H1 (cell line): Measurements from ENCODE around the gene PSME1. TPM values are rescaled to one million over a fixed set of nuclear protein-coding genes. Genes with fewer than 3 reads are reported as not detected.
A peak's percentile ranks its signal among the peaks of the same experiment; 100 is the strongest.

Experiments used
- CTCF ChIA-PET: fragments of 300-600 bp; sonication (Branson Sonifier 250); formaldehyde crosslinking; loops from one replicate; lab custom pipeline; 2021; ENCODE audit not compliant: partially characterized antibody; lab: Charles Lee
- POLR2A ChIA-PET: fragments of 300-600 bp; sonication (Branson Sonifier 250); formaldehyde crosslinking; loops from one replicate; lab custom pipeline; 2021; ENCODE audit warnings: inconsistent platforms; ENCODE audit not compliant: partially characterized antibody; lab: Charles Lee
- DNase-seq, 2 experiments: peaks; one replicate each; pipeline versions ENCODE4 v3.0.0 to v3.0.0-alpha.2; 2010 to 2022; ENCODE audit warnings: low spot score in 2 of 2, low read depth in 1 of 2, mixed read lengths in 1 of 2
- FAIRE-seq: peaks from 2 replicates; lab custom pipeline; 2011; peaks lifted over from hg19 to GRCh38; lab: Jason Lieb, UNC
- H2AFZ ChIP-seq: 2 replicates; pipeline ENCODE4 v1.8.1; 2012; ENCODE audit warnings: low read length, inconsistent platforms
- H2AK5ac ChIP-seq: 2 replicates; pipeline ENCODE4 v1.6.1; 2013; ENCODE audit warnings: low read depth, low read length
- H2BK120ac ChIP-seq: replicated peaks from 2 replicates; pipeline ENCODE3; 2013; ENCODE audit warnings: low read depth, low read length, inconsistent platforms
- H2BK12ac ChIP-seq: 2 replicates; pipeline ENCODE4 v1.6.1; 2013; ENCODE audit warnings: low read depth, low read length
- H2BK15ac ChIP-seq: 2 replicates; pipeline ENCODE4 v1.6.1; 2013; ENCODE audit warnings: low read length
- H2BK20ac ChIP-seq: 2 replicates; pipeline ENCODE4 v1.6.1; 2013; ENCODE audit warnings: low read length
- H2BK5ac ChIP-seq: 2 replicates; pipeline ENCODE4 v1.6.1; 2013; ENCODE audit warnings: low read depth, low read length
- H3K14ac ChIP-seq: 2 replicates; pipeline ENCODE4 v1.6.1; 2013; ENCODE audit warnings: inconsistent platforms; ENCODE audit not compliant: insufficient read length
- H3K18ac ChIP-seq: 2 replicates; pipeline ENCODE4 v1.6.1; 2013; ENCODE audit warnings: low read length; ENCODE audit errors: extremely low read depth
- H3K23ac ChIP-seq: 2 replicates; pipeline ENCODE4 v1.6.1; 2013; ENCODE audit warnings: inconsistent platforms; ENCODE audit not compliant: insufficient read length
- H3K23me2 ChIP-seq: 2 replicates; pipeline ENCODE4 v1.6.1; 2013; ENCODE audit warnings: low read depth, low read length
- H3K27ac ChIP-seq: 2 replicates; pipeline ENCODE4 v1.6.1; 2011; ENCODE audit warnings: low read depth, low read length, inconsistent platforms
- H3K27me3 ChIP-seq, 4 experiments: replicated peaks in 1 of 4; 1 replicate in 1 of 4; 2 replicates in 3 of 4; pipeline versions ENCODE4 v1.6.1 to v1.8.1; 2011 to 2013; ENCODE audit warnings: low read length in 3 of 4, mild to moderate bottlenecking in 3 of 4, inconsistent platforms in 2 of 4, mixed read lengths in 2 of 4, moderate library complexity in 1 of 4; ENCODE audit not compliant: control insufficient read depth in 3 of 4, insufficient read depth in 3 of 4; ENCODE audit errors: extremely low read depth in 1 of 4
- H3K36me3 ChIP-seq, 4 experiments: 2 replicates each; pipeline versions ENCODE4 v1.6.1 to v1.8.1; 2011 to 2013; ENCODE audit warnings: mild to moderate bottlenecking in 4 of 4, low read length in 3 of 4, moderate library complexity in 2 of 4, control low read depth in 1 of 4, inconsistent platforms in 1 of 4; ENCODE audit not compliant: insufficient read depth in 4 of 4, control insufficient read depth in 2 of 4
- H3K4ac ChIP-seq: replicated peaks from 2 replicates; pipeline ENCODE3; 2013; ENCODE audit warnings: low read length, low read depth, mixed read lengths, inconsistent platforms; ENCODE audit not compliant: insufficient read length
- H3K4me1 ChIP-seq, 4 experiments: replicated peaks in 1 of 4; 1 replicate in 1 of 4; 2 replicates in 3 of 4; pipeline versions ENCODE4 v1.6.1 to v1.8.1; 2011 to 2013; ENCODE audit warnings: low read length in 3 of 4, inconsistent platforms in 2 of 4, mixed read lengths in 1 of 4; ENCODE audit not compliant: insufficient read depth in 4 of 4, control insufficient read depth in 3 of 4
- H3K4me2 ChIP-seq, 2 experiments: 2 replicates each; pipeline versions ENCODE4 v1.6.1 to v1.8.1; 2011 to 2013; ENCODE audit warnings: low read depth in 2 of 2, low read length in 2 of 2, control low read depth in 1 of 2, inconsistent platforms in 1 of 2, mild to moderate bottlenecking in 1 of 2; ENCODE audit not compliant: insufficient read depth in 1 of 2
- H3K4me3 ChIP-seq, 4 experiments: fragments of 200-600, 300-600 bp in 1 of 4; sonication (generic), shearing (Covaris generic), sonication (Bioruptor Twin) in 1 of 4; 2 replicates each; pipeline versions ENCODE4 v1.5.1 to v1.8.1; 2011 to 2016; ENCODE audit warnings: low read length in 4 of 4, low read depth in 3 of 4, control low read depth in 2 of 4, inconsistent platforms in 2 of 4, mild to moderate bottlenecking in 2 of 4, mixed read lengths in 1 of 4, moderate library complexity in 1 of 4; ENCODE audit not compliant: insufficient read depth in 2 of 4; ENCODE audit errors: extremely low read depth in 1 of 4
- H3K56ac ChIP-seq: replicated peaks from 2 replicates; pipeline ENCODE3; 2013; ENCODE audit warnings: low read depth, mild to moderate bottlenecking, mixed read lengths, low read length, inconsistent platforms; ENCODE audit not compliant: insufficient read length
- H3K79me1 ChIP-seq: 2 replicates; pipeline ENCODE4 v1.6.1; 2013; ENCODE audit warnings: low read depth, low read length, control low read depth
- H3K79me2 ChIP-seq, 2 experiments: 2 replicates each; pipeline versions ENCODE4 v1.6.1 to v1.8.1; 2012 to 2013; ENCODE audit warnings: low read length in 2 of 2, mild to moderate bottlenecking in 2 of 2, inconsistent platforms in 1 of 2; ENCODE audit not compliant: insufficient read depth in 2 of 2, control insufficient read depth in 1 of 2
- H3K9ac ChIP-seq, 4 experiments: replicated peaks in 1 of 4; 1 replicate in 1 of 4; 2 replicates in 3 of 4; pipeline versions ENCODE4 v1.6.1 to v1.8.1; 2011 to 2013; ENCODE audit warnings: low read depth in 3 of 4, low read length in 3 of 4, control low read depth in 2 of 4, mild to moderate bottlenecking in 2 of 4, moderate library complexity in 2 of 4, inconsistent platforms in 1 of 4; ENCODE audit errors: extremely low read depth in 1 of 4
- H3K9me3 ChIP-seq, 2 experiments: 2 replicates each; pipeline versions ENCODE4 v1.6.1 to v1.8.1; 2012 to 2013; ENCODE audit warnings: mild to moderate bottlenecking in 2 of 2, moderate library complexity in 2 of 2, control low read depth in 1 of 2, inconsistent platforms in 1 of 2, low read depth in 1 of 2, low read length in 1 of 2, mixed read lengths in 1 of 2; ENCODE audit not compliant: insufficient read depth in 2 of 2
- H4K20me1 ChIP-seq, 2 experiments: replicated peaks in 1 of 2; 2 replicates each; pipeline versions ENCODE3 to v1.8.1; 2011 to 2013; ENCODE audit warnings: inconsistent platforms in 2 of 2, low read length in 2 of 2, mild to moderate bottlenecking in 1 of 2; ENCODE audit not compliant: insufficient read depth in 2 of 2, control insufficient read depth in 1 of 2
- H4K5ac ChIP-seq: 2 replicates; pipeline ENCODE4 v1.6.1; 2013; ENCODE audit warnings: low read length, low read depth, mixed read lengths, inconsistent platforms; ENCODE audit not compliant: insufficient read length
- H4K8ac ChIP-seq: 2 replicates; pipeline ENCODE4 v1.8.0; 2013; ENCODE audit warnings: mild to moderate bottlenecking, moderate library complexity, low read length, inconsistent platforms; ENCODE audit not compliant: insufficient read depth; ENCODE audit errors: extremely low read depth
- H4K91ac ChIP-seq: replicated peaks from 2 replicates; pipeline ENCODE3; 2013; ENCODE audit warnings: low read length, mixed read lengths, inconsistent platforms; ENCODE audit not compliant: insufficient read length
- ASH2L ChIP-seq: fragments of 200-600, 300-600 bp; sonication (generic); IDR thresholded peaks from one replicate; pipeline ENCODE4 v1.7.1; 2017; ENCODE audit warnings: low read length
- BRCA1 ChIP-seq: IDR thresholded peaks from 2 replicates; pipeline ENCODE4 v1.6.1; 2012; ENCODE audit warnings: low read depth, low read length, improper control_type of control experiment
- CHD1 ChIP-seq: IDR thresholded peaks from 2 replicates; pipeline ENCODE4 v1.6.1; 2012; ENCODE audit warnings: low read depth, low read length, improper control_type of control experiment
- JUN ChIP-seq: IDR thresholded peaks from 2 replicates; pipeline ENCODE4 v1.6.1; 2011; ENCODE audit warnings: low read depth, mild to moderate bottlenecking, improper control_type of control experiment, low read length
- KDM4A ChIP-seq: IDR thresholded peaks from one replicate; pipeline ENCODE4 v1.7.1; 2012; ENCODE audit warnings: low read depth, mild to moderate bottlenecking, moderate library complexity, low read length, inconsistent platforms; ENCODE audit not compliant: severe bottlenecking
- NANOG ChIP-seq: IDR thresholded peaks from 2 replicates; pipeline ENCODE4 v1.6.1; 2011; ENCODE audit warnings: low read length, low read depth, mild to moderate bottlenecking, inconsistent platforms; ENCODE audit not compliant: insufficient read depth, poor library complexity, severe bottlenecking
- PHF8 ChIP-seq: fragments of 200-600 bp; sonication (generic); conservative IDR thresholded peaks from 2 replicates; pipeline ENCODE4 v1.7.1; 2012; ENCODE audit warnings: low read depth, mild to moderate bottlenecking, inconsistent platforms, low read length, moderate library complexity
- POLR2A ChIP-seq, 2 experiments: IDR thresholded peaks; 1 replicate in 1 of 2; 2 replicates in 1 of 2; pipeline ENCODE4 v1.6.1; 2011; ENCODE audit warnings: low read depth in 2 of 2, low read length in 2 of 2, mild to moderate bottlenecking in 2 of 2; ENCODE audit errors: control extremely low read depth in 1 of 2
- SIN3A ChIP-seq, 2 experiments: IDR thresholded peaks in 1 of 2; conservative IDR thresholded peaks in 1 of 2; 2 replicates each; pipeline ENCODE4 v1.6.1; 2011 to 2012; ENCODE audit warnings: low read length in 2 of 2, improper control_type of control experiment in 1 of 2, low read depth in 1 of 2, mild to moderate bottlenecking in 1 of 2
- ZNF274 ChIP-seq: IDR thresholded peaks from 2 replicates; pipeline ENCODE4 v1.7.0; 2012; ENCODE audit warnings: low read length, borderline replicate concordance; ENCODE audit errors: extremely low read depth
- WGBS, 2 experiments: shearing (Covaris generic) in 1 of 2; methylation state at CpG; one replicate each; pipeline versions ENCODE4 v1.1.6 to v1.1.7; 2013 to 2015; ENCODE audit warnings: low lambda C conversion rate in 2 of 2, mixed read lengths in 2 of 2, inconsistent platforms in 1 of 2, low coverage in 1 of 2, missing lambda C conversion rate in 1 of 2; ENCODE audit not compliant: insufficient replicate concordance in 2 of 2, insufficient coverage in 1 of 2, insufficient read length in 1 of 2; ENCODE audit errors: extremely low coverage in 1 of 2, missing lambda C conversion rate in 1 of 2; 5-methylcytosine and 5-hydroxymethylcytosine counted together
- polyA plus RNA-seq, 7 experiments: library from polyadenylated mRNA; depleted of rRNA in 3 of 7; stranded (reverse) in 5 of 7; unstranded in 2 of 7; fragments of >200 nt in 5 of 7; fragments of 200-250 nt in 2 of 7; gene quantifications; 1 replicate in 5 of 7; 2 replicates in 1 of 7; 4 replicates in 1 of 7; pipeline versions ENCODE4 v1.2.1 to v1.2.3, GENCODE V29; 2011 to 2013; ENCODE audit warnings: missing spikeins in 2 of 7, mixed read lengths in 2 of 7
- total RNA-seq: library from RNA; stranded (reverse); fragmentation: NEBNext Ultra II Directional; extraction: Animal tissue kit (Norgen Biotek cat#: 25700); gene quantifications from 2 replicates; pipeline ENCODE4 v1.2.1, GENCODE V29; 2021
- TF ChIP-seq, protein P1 (sequence below): IDR thresholded peaks from 2 replicates; pipeline ENCODE4 v1.6.1; 2012; ENCODE audit warnings: inconsistent platforms

Gene PSME1
- total and polyA plus RNA-seq, 2 of the 8 experiments (the other 6 are each of a cell fraction or from before 2014, with no cell fraction given), result 74.9 to 85.9 TPM

DNA sequence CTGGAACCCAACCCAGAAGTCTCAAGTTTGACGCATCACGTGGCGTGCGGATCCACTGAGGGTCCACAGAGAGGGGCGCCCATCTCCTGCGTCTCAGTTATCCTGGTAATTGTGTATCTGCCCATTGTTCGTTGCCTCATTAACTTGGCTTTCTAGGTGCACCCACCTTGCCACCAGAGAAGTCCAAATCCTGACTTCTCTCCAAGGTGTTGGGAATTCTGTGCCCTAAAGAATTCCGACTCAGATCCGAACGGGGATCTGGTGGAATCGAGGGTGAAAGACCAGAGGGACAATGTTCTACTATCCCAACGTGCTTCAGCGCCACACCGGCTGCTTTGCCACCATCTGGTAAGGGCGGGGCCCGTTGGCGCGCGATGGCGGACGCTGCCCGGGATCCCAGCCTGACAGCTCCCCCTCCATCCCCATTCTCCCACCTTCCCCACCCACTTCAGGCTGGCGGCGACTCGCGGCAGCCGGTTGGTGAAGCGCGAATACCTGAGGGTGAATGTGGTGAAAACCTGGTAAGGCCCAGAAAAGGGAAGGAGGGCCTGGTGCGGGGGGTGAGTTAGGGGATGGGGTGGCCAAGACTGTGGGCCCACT lies 36.4 kb downstream of the PSME1 start:
- no peaks in the 10 kb centered on the region for H3K79me1 ChIP-seq
- no peak overlapping the region for H2AK5ac ChIP-seq
- H4K91ac ChIP-seq, result no peak overlapping the region
- 6% methylated on average over 30 of the region's 30 CpGs; no CpG with 5 or more reads in 1 of the 2 experiments for WGBS, 2 experiments
- no peak overlapping the region for H4K5ac ChIP-seq
- 0 out of 2 replicates have a peak overlapping the region, but pooled peaks have one; percentile 46 for H2BK15ac ChIP-seq
- peaks cover 5% of the 10 kb centered on the region; the same call in 1 of the 2 replicates for H3K23me2 ChIP-seq
- 0 out of 2 replicates have a peak overlapping the region, but pooled peaks have one; percentile 30 for H2BK5ac ChIP-seq
- no peaks in the 10 kb centered on the region for H3K79me2 ChIP-seq
- no peaks in the 10 kb centered on the region for H3K9me3 ChIP-seq
- no peak overlapping the region for H3K23ac ChIP-seq
- no peak overlapping the region for H3K14ac ChIP-seq
- FAIRE-seq, result no peak
- DNase-seq, result no peak
- peaks cover 0 to 9% (median 7%) of the 10 kb centered on the region in 4 experiments; a peak in 4 of 7 replicates for H3K4me1 ChIP-seq
- peak overlapping the region; percentile 75 to 96 for H3K4me2 ChIP-seq
- H2BK20ac ChIP-seq, result no peak overlapping the region
- ChIA-PET POLR2A (interaction anchor here (0.8 to 10.7 kb wide), 13 partner anchors 8 to 121 kb away, joined by 3 to 158 read pairs (median 6); partner anchors contain the start of genes CARMIL3, EMC9, IPO4 and IRF9), CTCF (interaction anchor here (1.4 to 1.5 kb wide), 2 partner anchors 10 to 11 kb away, joined by 3 to 4 read pairs; no protein-coding TSS in a partner anchor)
- H3K56ac ChIP-seq, result no peak overlapping the region
- peak overlapping the region; percentile 29; the same call in 1 of the 2 replicates for H2BK12ac ChIP-seq
- H3K27ac ChIP-seq, result no peak overlapping the region
- H3K18ac ChIP-seq, result peak overlapping the region; percentile 83
- H3K9ac ChIP-seq, result peak overlapping the region; percentile 36 to 65 (median 54); a peak in 6 of 7 replicates
- no peak overlapping the region for H3K4ac ChIP-seq
- peaks cover 0 to 4% (median 0%) of the 10 kb centered on the region in 4 experiments; a peak in 2 of 8 replicates for H3K36me3 ChIP-seq
- peak overlapping the region; percentile 62 to 77 (median 71) for H3K4me3 ChIP-seq
- H2BK120ac ChIP-seq, result no peak overlapping the region
- peaks cover 0 to 2% of the 10 kb centered on the region in 2 experiments for H4K20me1 ChIP-seq
- peak overlapping the region; percentile 47; the same call in 1 of the 2 replicates for H2AFZ ChIP-seq
- no peaks in the 10 kb centered on the region for H3K27me3 ChIP-seq
- H4K8ac ChIP-seq, result no peak overlapping the region
- no peak for TF ChIP-seq ZNF274
- TF ChIP-seq PHF8, result no peak
- no peak for TF ChIP-seq BRCA1
- no peak for TF ChIP-seq NANOG
- no peak for TF ChIP-seq ASH2L
- peak; percentile 27 for TF ChIP-seq KDM4A
- TF ChIP-seq, protein P1, sequence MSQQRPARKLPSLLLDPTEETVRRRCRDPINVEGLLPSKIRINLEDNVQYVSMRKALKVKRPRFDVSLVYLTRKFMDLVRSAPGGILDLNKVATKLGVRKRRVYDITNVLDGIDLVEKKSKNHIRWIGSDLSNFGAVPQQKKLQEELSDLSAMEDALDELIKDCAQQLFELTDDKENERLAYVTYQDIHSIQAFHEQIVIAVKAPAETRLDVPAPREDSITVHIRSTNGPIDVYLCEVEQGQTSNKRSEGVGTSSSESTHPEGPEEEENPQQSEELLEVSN, result peak; percentile 2; the same call in 1 of the 2 replicates
- no peak for TF ChIP-seq JUN
- peak in 1 of 2 experiments; percentile 71; a peak in 1 of 4 replicates for TF ChIP-seq SIN3A (conservative IDR thresholded peaks at IDR 0.05 in 1 of 2, IDR thresholded peaks at IDR 0.05 in 1 of 2; ENCODE audit: low read depth in 1 of 2, low read length in 2 of 2)
- TF ChIP-seq POLR2A (IDR thresholded peaks at IDR 0.05; ENCODE audit: control extremely low read depth in 1 of 2, low read depth in 2 of 2, low read length in 2 of 2), result peak in 1 of 2 experiments; percentile 28; a peak in 1 of 3 replicates
- no peak for TF ChIP-seq CHD1
